NCI-H774 (cell line): Measurements from ENCODE around the gene LUC7L.

ENCODE experiments used
- DNase-seq: peaks from one replicate; lab custom pipeline; 2025; lab: John Stamatoyannopoulos, UW

LUC7L gene

GRCh38 chr16:140175-140857, 88.9 kb downstream of the LUC7L start:
- no peak for DNase-seq
